ENCODE data around the gene CCL26.
"Not testable (repeated sequence)": the region's sequence is repeated elsewhere in the genome, so short reads cannot be mapped to it uniquely, and the experiment has no call there.

CCL26 gene

GRCh38 chr7:75789361-75789924 is 17.4 kb upstream of the CCL26 start:
- no peak for DNase-seq

GRCh38 chr7:75788154-75788847 is 16.3 kb upstream of the CCL26 start:
- DNase-seq: not testable (repeated sequence)

- DNase-seq: not testable (repeated sequence)
Measured at GRCh38 chr7:75783058-75783457, 11.0 kb upstream of the CCL26 start.

GRCh38 chr7:75780647-75781273 is 8.7 kb upstream of the CCL26 start:
- not testable (repeated sequence) for DNase-seq

- not testable (repeated sequence) for DNase-seq
Measured at GRCh38 chr7:75779516-75779915, 7.5 kb upstream of the CCL26 start.

- not testable (repeated sequence) for DNase-seq
Measured at GRCh38 chr7:75779035-75779434, 7.0 kb upstream of the CCL26 start.

GRCh38 chr7:75776295-75776971 is 4.4 kb upstream of the CCL26 start:
- DNase-seq: peak; percentile 58 to 69

- DNase-seq: not testable (repeated sequence)
Measured at GRCh38 chr7:75773958-75774357, 1.9 kb upstream of the CCL26 start.

- DNase-seq: no peak
Measured at GRCh38 chr7:75771224-75771623, 787 bp downstream of the CCL26 start.

GRCh38 chr7:75762350-75762917 is 9.6 kb downstream of the CCL26 start:
- no peak for DNase-seq

GRCh38 chr7:75761801-75762200 is 10.2 kb downstream of the CCL26 start:
- not testable (repeated sequence) for DNase-seq

GRCh38 chr7:75758491-75758890 is 13.5 kb downstream of the CCL26 start:
- DNase-seq: no peak

GRCh38 chr7:75757860-75758259 is 14.2 kb downstream of the CCL26 start:
- no peak for DNase-seq

GRCh38 chr7:75756991-75757676 is 14.9 kb downstream of the CCL26 start:
- no peak for DNase-seq

GRCh38 chr7:75756206-75756990 is 15.6 kb downstream of the CCL26 start:
- DNase-seq: no peak

GRCh38 chr7:75743455-75743859 is 28.6 kb downstream of the CCL26 start:
- DNase-seq: no peak

- no peak for DNase-seq
Measured at GRCh38 chr7:75740846-75741497, 31.0 kb downstream of the CCL26 start.

GRCh38 chr7:75739796-75740672 is 32.0 kb downstream of the CCL26 start:
- DNase-seq: peak in 1 of 2 donors; percentile 44

GRCh38 chr7:75738975-75739795 is 32.8 kb downstream of the CCL26 start:
- peak; percentile 99 to 100 for DNase-seq
